RPMI7951 (cell line): ENCODE measurements around the gene MOB3B. TPM values are rescaled to one million over a fixed set of nuclear protein-coding genes. Genes with fewer than 3 reads are reported as not detected.

Experiments used
- DNase-seq: peaks from one replicate; pipeline ENCODE4 v3.0.0-alpha.2; 2012; ENCODE audit warnings: low read depth
- total RNA-seq: library from RNA; depleted of rRNA; stranded (reverse); fragments of >200 nt; shearing (Covaris generic); gene quantifications from 2 replicates; pipeline ENCODE4 v1.2.3, GENCODE V29; 2014

MOB3B gene
- total RNA-seq, 1 experiment from 2014 or later = not detected

DNA sequence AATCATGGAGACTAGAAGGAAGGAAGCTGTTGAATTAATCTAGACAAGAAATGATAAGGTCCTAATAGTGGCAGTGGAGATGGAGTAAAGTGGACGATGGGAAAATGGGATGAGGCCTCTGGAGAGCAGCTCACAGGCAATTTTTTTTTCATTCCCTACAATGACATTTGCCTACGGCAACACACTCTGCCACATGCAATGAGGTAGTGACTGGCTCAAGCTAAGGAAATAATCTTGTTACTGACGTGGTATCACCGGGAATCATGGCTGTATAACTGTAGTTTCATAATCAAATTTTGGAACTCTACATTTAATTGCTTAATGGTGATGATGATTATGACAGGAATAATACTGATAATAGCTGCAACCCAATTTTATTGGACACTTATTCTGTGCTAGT, 12.1 kb upstream of the MOB3B start:
- DNase-seq = no peak

DNA sequence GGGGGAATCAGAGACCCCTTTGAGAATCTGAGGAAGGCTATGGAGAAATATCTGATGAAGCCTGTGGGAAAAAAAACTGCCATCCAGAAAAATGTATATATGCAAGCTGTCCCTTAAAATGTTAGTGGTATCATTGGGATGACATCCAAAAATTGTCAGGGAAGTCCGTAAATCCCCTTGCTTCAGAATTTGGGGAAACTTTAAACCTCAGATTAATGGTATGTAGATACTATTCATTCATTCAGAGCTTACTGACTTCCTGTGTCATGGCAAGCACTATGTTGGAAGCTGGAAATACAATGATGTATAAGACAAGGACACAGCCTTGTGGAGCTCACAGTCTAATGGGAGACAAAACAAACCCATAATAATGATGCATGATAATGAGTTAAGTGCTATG, 10.9 kb upstream of the MOB3B start:
- no peak for DNase-seq

DNA sequence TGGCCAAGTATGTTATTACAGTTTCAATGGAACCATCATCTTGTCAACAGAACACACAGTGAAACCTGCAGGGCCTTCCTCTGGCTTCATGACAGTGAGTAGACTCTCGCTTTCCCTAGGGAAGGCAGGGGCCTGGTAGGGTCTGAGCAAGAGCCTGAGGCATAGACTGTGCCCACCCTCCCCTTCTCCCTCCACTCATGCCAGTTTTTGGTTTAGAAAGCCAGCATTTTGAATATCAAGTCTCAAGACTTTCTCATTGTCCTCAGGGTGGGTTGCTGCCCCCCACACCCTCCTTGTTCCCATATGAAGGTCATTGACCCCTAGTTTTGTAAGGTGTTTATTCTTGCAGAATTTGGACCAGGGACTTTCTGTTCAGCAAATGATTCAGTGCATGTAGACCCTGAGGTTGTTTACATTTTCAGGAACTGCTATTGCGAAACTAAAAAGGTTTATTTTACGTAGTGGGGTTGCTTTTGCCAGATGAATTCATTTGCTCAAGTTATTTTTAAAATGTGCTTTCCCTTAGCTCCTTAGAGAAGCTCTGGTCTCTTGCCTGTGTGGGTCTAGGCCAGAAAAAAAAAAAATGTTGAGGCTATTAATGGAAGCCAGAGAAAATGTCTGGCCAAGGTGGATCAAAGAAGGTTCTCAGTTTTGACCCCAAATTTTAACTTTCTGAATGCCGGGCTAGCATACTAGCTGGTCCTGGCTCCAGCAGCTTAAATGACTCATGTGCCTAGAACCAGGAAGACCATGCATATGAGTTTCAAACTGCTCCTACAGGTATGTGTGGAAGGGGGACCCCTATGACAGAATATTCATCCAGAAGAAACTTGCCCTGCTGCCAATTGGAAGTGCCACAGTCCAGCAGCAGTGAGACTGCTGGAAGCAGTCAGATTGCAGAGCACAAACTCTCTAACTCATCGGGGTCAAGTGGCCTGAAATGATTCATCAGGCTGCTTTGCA, 10.1 kb upstream of the MOB3B start:
- peak; percentile 6 for DNase-seq

DNA sequence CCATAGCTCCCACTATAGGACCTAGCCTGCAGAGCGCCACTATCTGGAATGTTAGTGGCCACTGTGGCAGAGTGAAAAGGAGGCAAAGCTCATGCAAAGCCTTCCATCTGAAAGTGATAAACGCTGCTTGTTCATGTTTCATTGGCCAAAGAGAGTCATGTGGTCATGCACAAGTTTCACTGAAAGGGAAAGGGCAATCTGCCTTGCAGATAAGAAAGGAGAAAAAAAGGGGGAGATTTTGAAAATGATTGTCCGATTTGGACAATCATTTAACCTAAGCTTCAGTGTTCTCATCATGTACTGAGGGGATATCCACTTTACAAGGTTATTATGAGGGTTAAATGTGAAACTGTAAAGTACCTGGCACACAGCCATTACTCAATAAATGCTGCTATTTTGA, 9.0 kb upstream of the MOB3B start:
- DNase-seq = no peak

DNA sequence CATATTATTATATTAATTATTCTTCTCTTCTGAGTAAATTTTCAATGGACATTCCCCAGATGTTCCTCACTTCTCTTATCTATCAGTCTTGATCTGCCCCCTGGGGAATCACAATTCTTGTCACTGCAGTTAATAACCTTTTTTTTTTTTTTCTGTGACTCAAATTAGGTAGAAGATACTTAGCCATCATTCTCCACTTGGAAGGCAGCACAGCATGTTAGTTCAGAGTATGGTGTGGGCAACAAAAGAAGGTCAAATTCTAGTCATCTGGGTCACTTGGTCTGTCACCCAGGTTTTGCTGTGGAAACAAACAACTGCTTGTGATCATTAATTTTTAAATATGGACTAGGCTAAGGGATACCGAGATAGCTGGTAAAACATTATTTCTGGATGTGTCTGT, 8.1 kb upstream of the MOB3B start:
- no peak for DNase-seq

DNA sequence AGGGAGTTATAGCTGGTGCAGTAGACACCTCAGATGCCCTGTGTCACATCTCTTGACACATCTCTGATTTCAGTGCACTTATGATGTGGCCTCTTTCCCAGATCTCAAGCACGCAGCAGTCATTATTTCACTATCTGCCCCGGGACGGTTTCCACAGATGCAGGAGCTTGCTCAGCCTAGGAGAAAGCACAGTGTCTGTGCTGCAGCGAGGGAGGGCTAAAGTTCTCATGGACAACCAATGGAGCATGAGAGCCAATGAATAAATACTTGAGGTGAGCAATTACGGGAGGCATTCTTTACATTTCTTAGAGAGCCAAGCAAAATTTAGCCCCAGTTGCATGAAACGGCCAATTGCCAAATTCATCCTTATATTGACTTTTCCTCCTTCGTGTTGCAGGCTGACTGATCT, 7.4 kb upstream of the MOB3B start:
- DNase-seq = no peak

DNA sequence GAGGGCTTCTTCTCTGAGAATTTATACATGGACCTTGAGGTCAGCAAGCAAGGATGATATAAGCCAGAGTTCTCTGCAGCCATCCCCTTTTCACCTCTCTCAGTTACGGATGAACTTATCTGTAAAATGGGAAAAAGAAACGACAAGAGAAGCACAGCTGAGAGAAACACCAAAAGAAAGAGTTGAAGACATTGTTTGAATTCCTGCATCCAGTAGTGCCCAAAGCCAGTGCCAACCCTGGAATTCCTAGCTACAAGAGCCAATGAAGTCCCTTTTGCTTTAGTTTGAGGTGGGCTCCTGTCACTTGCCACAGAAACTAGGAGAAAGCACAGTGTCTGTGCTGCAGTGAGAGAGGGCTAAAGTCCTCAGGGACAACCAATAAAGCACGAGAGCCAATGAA, 6.6 kb upstream of the MOB3B start:
- no peak for DNase-seq

DNA sequence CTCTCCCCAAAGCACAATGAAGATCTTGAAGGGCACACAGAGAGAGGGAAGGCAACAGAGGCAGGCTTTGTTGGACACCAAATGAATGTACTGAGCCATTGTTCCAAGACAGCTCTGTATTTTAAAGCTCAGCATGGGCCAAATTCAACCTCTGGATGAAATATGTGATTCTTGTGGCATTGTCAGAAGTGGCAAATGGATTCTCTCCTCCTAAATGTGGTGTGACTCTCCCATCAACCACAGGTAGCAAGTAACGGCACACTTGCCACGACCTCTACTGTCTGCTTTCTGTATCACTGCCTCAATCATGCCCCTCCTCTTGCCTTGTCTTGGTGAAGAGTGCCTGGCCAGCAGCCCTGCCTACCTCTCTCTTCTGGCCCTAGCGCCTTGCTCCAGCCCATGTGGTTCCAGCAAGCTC, 6.1 kb upstream of the MOB3B start:
- no peak for DNase-seq

DNA sequence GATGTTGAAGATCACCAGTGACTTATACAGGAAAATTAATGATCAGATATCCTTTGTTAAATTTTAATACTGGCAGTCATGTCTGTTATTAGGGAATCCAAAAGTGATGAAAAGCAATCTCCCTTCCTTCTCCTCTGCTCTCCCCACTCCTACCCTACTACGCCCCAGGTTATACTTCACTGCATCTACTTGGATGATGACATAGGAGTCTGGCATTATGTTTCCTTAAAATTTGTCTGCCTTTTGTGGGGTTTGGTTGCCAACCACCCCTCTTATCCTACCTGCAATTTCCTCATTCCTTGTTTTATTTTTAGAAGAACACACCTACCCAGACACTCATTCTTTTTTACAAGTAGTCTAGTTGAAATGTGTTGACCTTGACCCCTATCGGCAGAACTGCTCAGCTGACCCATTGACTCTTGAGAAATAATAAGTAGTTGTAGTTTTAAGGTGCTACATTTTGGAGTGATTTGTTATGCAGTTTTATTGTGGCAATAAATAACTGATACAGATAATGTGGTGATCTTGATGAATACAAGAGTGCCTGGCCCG, 5.1 kb upstream of the MOB3B start:
- no peak for DNase-seq

DNA sequence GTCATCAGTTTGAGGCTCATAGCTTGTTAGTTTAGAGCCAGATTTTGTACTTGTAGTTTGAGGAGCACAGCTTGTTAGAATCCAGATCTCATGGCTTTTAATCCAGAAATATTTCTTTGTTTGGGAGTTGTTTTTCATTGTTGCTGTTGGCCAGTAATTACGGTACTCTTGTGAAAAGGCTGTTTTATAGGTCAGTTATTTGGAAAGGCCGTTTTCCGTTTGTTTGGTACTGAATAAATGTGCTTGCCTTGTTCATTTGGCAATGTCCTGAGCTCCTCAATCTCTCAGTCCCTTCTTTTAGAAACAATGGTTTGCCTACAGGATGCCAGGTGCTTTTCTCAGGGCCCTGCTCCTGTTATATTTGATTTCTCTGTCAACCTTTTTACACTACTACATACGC, 4.5 kb upstream of the MOB3B start:
- no peak for DNase-seq

DNA sequence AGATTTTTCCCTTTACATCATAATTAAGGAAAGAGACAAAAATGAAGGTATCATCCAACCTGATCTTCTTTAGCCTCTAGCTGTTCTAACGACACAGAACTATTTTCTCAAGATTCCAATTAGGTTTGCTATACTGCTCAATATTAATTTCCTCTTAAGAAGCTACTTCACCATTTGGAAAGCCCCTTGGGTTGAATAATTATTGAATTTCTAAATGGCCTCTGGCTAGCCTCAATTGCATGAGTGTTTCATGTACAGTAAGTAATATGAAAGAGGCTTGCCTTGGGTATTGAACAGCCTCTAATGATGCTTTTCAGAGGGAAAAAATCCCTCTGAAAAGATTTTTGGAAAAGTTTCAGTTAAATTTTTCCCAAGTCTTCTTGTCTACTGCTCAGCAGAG, 3.7 kb upstream of the MOB3B start:
- no peak for DNase-seq

DNA sequence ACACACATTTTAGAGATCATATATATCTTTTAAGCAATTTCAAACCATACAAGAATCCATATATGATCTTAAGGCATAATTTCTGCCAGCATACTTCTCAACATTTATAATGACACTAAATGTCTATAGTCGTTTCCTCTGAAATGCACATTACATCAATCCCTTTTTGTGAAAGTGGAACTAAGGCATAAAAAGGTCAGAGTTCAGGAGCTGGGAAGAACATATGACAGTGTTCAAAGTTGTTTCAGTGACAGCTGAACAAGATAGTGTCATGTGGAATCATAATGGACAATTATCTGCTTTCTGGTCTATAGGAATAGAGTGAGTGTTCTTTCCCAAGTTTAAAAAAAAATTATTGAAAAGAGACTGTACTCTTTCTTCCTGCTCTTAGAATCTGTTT, 2.4 kb upstream of the MOB3B start:
- DNase-seq = no peak

DNA sequence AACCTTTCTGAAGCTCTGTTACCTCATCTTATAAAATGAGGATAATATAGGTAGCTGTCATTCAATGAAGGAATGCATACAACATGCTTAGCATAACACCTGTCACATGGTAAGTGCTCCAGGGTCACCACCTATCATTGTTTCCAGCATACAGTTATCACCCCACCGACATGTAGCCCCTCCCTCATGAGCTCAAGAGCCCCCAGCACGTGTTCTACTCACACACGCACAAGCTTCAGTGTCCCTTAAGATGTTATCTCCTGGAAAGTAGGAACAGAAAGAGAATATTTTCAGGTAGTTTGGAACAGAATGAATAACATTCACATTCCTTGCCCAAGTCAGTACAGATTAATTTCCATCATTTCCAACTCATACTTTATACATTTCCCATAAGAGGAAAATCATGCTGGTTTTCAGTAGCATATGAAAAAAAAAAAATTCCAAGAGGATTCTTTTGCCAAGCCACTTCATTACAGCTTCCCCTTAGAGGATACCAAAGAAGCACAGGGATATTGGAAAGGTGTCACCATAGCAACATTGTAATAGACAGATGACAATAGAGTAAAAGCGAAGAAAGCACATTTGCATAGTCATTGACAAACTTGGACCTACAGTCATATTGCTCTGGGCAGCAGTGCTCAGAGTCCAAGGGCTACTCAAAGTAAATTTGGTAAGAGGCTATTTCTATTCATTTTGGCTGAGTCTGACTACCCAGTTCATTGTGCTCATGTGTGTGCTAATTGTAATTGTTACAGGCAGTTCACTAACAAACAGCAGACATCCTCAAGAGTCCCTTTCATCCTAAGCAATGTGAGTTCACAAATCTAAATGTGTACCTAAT, 1.5 kb upstream of the MOB3B start:
- DNase-seq = no peak

DNA sequence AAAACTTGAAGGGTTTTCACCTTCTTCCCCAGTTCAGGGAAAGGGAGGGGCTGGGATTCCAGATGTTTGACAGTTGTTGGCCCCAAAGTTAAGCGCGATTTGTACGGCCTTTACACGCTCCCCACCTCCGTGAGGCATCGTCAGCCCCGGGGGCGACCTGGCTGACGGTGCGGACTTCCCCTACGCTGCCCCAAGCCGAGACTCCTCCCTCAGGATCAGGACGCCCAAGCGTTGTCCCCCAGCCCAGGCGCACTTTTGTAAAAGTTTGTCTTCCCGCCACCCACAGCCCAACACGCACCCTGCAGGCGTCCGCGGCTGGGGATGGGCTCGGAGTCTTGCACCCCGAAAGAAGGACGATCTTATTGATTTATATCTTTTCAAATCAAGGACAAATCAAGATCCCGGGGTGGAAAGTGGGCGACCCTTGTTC, 713 bp downstream of the MOB3B start:
- no peak for DNase-seq

DNA sequence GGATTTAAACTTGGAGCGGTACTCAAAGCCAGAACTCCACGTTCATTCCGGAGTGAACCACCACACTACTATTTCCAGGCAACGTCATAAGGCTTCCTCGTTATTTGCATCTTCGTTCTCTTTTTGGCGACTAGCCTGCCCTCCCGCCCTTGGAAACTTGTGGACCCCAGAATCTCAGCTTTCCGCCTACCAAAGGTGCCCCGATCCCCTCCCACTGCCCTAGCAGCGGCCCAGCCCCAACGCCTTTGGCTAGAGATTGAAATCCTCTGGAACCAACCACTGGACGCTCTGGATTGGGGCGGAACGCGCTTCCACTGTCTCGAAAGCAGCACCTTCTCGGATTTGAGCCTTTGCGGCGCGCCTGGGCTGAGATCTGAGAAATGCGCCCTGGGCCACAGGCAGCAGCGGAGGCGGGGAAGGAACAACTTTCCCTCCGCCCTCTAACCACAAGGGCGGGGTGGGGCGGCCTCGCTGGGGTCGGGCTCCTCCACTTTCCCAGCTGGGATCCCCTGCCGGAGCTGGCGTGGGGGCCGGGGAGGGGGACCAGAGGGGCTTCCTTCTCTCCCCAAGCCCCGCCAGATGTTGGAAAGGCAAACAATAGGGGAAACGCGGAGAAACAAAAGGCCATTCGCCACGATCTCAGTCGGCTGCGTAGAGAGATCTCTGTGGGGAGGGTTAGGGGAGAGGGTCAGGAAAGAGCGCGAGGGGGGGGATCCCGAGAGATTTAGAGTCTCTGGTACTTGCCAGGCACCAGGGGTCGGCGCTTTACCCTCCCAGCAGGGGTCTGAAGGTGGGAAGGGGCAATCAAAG, 1.3 kb downstream of the MOB3B start:
- no peak for DNase-seq

DNA sequence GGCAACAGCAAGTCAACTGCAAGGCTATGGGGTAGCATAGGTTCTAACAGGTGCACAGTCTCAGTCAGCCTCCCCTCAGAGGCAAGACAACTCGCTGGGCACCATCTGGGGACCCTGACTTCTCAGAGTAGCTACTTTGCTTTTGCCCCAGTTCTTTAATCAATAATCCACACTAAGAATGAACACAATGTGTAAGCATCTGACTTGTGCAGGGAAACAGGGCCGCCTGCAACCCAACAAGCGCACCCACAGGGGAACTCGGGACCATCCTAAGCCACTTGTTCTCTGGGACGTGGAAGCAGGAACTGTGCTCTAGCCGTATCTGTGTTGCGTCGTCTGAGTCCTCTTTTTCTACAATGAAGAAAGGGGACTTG, 1.9 kb downstream of the MOB3B start:
- DNase-seq = no peak

DNA sequence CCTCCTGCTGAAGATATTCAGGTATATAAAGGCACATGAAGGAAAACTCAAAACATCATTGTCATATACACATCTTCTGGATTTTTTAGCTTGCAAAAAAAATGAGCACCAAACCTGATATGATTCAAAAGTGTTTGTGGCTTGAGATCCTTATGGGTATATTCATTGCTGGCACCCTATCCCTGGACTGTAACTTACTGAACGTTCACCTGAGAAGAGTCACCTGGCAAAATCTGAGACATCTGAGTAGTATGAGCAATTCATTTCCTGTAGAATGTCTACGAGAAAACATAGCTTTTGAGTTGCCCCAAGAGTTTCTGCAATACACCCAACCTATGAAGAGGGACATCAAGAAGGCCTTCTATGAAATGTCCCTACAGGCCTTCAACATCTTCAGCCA, 5.4 kb downstream of the MOB3B start, which contains the start of gene IFNK:
Gene IFNK, plus strand, starts transcription at position 55 of the 400 bp plus-strand sequence. Its CDS starts 47 bp downstream, at position 102.
- no peak for DNase-seq

DNA sequence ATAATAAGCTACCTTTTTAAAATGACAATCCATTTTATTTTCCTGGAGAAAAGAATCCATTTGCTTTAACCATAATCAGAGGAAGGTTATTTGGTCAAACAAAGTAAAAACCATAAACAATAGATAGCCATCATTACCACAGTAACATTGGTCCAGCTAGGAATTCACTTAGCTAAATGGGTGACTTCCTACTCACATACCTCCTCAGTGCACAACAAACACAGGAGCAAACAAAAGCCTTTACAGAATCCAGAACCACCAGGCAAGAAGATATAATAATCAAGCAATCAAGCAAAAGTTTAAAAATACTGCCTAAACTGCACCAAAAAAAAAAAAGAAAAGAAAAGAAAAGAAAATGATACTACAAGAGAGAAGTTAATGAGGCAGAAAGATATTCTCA, 6.5 kb downstream of the MOB3B start:
- DNase-seq = no peak

DNA sequence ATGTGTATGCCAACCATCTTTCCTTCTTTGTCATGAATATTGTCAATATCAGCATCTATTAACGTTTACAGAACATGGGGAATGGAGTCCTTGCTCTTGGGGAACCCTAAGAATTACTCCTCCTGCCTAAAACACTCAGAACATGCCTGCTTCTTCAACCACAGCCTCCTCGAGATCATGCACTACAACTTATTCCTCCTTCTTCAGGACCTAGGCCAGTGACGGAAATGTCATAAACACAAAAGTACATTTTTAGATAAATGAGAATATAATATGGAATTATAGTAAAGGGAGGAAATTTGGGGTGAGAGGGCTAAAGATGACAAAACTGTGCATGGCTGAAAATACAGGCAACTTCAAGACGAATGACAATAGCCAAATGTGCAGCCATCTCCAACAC, 8.6 kb downstream of the MOB3B start:
- DNase-seq = no peak

DNA sequence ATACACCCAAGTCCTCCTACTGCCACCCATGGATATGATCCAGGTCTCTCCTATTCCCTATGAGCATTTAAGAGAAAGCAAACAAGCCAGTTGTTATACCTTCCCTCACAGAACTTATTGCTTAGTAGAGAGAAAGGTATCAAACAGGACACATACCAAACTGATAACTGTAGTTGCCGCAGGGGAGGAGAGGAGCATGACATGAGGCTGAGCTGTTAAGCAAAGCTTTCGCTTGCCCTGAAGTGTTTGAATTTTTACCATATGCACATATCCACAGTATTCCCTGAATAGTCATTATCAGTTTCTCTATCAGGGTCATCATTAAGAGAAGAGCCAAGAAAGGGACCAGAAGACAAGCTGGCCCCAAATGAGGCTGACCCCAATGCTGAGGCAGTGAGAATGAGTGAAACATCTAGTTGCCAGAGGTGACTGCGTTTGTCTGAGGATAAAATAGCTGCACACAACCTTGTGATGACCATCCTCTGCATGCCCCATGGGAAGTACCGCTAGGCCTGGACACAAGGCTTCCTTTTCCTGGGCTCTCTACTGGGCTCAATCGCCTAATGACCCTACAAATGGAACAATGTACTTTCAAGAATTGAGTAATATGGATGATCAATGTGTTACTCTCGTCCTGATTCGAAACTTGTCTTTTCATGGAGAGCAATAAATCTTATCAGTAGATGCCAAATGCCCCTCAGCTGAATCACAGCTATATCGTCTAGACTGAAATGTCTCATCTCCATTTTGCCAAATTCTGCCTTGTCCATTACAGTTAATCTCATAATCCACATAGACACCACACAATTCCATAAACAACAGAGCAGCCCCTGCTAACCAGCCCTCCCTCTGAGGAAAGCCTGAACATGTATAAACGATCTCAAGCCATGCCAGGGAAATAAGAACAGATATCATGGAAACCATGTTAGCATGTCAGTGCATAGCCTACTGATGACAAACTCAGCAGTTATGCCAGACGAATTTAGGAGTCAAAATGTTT, 9.8 kb downstream of the MOB3B start:
- DNase-seq = no peak
